GM18519 (cell line): ENCODE measurements around the gene CACNB1.

ENCODE experiments used
- ATAC-seq: cut with Tn5 transposase; IDR thresholded peaks from one replicate; pipeline ENCODE4 v1.9.1; 2021; ENCODE audit warnings: mild to moderate bottlenecking, moderate library complexity; ENCODE audit not compliant: unreplicated experiment, low FRiP score

Gene CACNB1

DNA sequence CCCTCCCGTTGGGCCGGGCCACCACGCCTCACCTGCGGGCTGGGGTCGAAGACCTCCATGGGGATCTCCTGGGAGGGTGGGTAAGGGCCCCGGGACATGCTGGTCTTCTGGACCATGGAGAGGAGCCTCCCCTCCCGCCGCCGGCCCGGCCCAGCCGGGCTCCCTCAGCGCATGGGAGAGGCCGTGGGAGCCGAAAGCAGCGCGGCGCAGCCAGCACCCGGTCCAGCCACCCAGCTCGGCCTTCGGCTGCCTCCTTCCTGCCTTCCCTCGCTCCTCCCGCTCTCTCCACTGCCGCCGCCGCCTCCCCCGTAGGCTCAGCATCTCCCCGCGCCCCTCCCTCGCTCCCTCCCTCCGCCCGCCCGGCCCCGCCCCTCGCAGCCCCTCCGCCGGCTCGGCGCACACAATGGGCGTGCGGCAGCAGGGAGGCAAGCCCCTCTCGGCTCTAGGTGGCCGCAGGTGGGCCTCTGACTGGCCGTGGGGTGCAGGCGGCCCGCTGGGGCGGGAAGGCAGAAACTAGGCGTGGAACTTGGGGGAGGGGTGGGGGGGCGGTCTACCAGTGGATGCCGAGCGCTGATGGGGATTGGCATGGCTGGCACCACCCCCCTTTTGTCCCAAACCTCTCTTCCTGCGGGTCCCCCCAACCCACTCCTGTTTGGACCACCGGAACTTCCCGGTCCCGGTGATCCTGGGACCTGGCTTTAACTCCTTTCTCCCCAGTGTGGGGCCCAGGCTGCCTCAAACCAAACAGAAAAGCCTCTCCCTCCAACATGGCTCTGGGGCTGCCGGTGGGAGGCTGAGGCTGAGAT is at the start of gene CACNB1:
Gene CACNB1, minus strand, starts transcription at position 290 of the 806 bp plus-strand sequence. Its CDS starts 174 bp downstream, at position 116.
- no peak for ATAC-seq

- no peak for ATAC-seq
Measured at GRCh38 chr17:39246274-39246673, 48.8 kb upstream of the CACNB1 start.

DNA sequence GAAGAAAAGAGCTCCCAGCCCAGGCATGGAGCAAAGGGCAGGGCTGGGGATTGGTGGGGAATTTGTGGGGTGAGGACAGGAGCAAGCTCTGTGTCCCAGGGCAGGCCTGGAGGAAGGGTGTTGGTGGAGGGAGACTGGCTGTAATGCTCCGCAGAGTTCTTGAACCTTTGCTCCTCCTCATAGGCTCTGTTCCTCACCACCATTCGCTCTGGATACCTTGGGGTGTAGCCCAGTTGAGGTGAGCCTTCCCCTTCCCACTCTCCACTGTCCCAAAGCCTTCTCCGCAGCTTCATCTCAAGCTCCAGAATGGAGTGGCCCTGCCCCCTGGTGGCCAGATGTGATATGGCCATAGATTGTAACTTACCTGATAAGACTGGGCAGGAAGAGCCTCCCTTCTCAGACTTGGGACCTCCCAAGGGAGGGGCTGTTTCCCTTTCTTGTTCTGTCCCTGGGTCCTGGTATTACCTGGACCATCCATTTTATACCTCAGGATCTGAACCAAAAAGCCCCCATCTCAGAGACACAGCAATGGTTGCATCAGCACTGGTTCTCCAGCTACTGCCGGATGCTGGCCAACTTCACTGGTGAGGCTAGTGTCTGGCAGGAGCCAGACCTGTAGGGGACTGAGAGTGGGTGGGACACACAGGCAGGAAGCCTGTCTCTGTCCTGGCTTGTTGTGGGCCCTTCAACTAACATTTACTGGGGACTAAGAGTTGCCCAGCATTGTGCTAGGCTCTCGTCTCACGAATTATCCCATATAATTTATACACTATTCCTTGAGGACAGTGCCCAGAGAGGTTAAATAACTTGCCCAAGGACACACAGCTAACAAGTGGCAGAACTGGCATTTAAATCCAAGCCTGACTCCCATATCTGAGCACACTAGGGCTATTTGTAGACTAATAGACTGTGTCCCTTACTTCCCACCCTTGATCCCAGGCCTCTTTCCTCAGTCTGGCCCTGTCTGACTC is 47.4 kb upstream of the CACNB1 start:
- no peak for ATAC-seq

GRCh38 chr17:39244016-39244599 is 46.6 kb upstream of the CACNB1 start:
- no peak for ATAC-seq

DNA sequence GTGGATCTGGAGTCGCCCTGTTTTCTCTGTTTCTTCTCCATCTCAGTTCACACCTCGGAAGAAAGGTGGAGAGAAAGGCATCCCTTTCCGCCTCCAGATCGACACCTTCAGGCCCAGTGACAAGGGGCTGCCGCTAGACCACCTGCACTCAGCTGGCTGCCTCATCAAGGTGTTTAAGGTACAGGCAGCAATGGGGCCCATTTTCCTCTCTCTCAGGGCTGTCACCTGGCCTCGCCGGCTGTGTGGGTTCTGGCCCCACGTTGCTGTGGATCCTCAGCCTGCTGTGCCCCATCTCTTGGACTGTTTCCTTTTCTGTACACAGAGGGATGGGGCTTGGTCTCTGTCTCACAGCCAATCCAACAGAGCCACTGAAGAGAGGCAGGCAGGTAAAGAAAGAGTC is 45.7 kb upstream of the CACNB1 start:
- ATAC-seq = no peak

DNA sequence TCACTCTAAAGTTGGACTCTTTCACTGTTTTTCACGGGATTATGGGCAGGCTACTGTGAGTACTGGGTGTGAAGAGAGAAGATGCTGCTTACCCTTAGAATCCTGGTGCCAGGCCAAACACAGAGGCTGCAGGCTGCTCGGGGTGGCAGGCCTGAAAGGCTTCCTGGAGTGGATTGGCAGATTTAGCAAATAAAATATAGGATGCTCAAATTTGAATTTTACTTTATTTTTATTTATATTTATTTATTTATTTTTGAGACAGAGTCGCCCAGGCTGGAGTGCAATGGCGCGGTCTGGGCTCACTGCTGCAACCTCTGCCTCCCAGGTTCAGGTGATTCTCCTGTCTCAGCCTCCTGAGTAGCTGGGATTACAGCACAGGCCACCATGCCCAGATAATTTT is 43.2 kb upstream of the CACNB1 start:
- ATAC-seq = no peak

DNA sequence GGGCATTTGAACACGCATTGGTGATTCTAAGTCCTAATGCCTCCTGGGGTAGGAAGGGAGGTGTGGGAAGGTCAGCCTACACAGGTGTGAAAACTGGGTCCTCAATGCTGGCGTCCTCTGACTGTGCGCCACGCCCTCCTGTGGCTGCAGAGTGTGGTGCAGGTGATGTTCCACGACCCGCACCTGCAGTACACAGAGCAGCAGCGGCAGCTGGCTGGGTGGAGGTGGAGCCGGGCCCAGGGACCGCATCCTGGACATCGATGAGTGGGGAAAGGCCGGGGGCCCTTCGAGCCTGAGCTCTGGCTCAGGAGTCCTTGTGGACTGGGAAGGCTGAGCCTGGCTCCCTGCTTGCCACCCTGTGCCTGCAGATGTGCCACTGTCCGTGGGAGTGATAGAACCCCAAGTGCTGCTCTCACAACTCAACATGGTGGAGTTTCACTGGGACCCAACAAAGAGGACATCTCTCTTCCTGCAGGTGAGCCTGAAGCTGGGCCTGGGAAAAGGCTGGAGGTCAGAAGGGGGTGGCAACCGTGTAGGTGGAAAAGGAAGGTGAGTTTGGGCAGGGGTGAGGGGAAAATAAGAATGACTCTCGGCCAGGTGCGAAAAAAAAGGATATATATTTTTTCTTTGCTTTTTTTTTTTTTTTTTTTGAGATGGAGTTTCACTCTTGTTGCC is 42.3 kb upstream of the CACNB1 start:
- ATAC-seq = no peak

GRCh38 chr17:39238311-39238972 is 41.0 kb upstream of the CACNB1 start:
- no peak for ATAC-seq

- no peak for ATAC-seq
Measured at GRCh38 chr17:39237586-39237985, 40.1 kb upstream of the CACNB1 start.

- ATAC-seq = no peak
Measured at GRCh38 chr17:39236981-39237441, 39.5 kb upstream of the CACNB1 start.

- no peak for ATAC-seq
Measured at GRCh38 chr17:39236450-39236927, 39.0 kb upstream of the CACNB1 start.

GRCh38 chr17:39235555-39236449 is 38.3 kb upstream of the CACNB1 start:
- ATAC-seq = no peak

GRCh38 chr17:39231591-39232551 is 34.4 kb upstream of the CACNB1 start:
- no peak for ATAC-seq

DNA sequence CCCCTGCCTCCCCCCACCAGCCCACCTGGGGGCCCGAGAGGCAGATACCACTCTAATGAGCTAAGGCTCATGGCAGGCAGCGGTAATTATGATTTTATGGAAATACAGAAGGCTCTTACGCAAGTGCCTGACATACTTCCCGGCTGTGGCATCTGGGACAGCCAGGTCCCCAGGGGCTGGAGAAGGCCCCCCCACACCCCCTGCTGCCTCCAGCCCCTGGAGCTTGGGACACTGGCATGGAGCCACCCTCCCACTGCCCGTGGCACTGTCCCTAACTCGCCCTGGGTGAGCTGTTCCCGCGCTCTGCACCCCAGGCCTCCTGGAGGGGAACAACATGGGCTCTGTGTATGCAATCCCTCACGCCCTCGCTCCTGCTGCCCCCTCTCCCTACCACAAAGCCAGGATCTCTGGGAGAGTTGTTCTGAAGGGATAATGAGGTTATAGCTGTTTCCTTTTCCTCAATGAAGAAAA is 33.7 kb upstream of the CACNB1 start:
- no peak for ATAC-seq

DNA sequence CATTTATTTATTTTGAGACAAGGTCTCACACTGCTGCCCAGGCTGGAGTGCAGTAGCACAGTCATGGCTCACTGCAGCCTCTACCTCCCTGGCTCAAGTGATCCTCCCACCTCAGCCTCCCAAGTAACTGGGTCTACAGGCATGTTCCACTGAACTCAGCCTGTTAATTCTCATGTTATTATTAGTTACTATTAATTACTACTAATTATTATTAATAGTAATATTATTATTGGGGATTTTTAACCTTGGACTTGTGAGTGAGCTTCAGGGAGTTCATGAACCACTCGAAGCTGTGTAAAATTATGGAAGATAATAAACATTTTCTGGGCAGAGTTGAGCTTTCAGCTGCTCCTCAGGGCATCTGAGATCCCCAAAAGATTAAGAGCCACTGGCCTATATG is 32.9 kb upstream of the CACNB1 start:
- no peak for ATAC-seq

DNA sequence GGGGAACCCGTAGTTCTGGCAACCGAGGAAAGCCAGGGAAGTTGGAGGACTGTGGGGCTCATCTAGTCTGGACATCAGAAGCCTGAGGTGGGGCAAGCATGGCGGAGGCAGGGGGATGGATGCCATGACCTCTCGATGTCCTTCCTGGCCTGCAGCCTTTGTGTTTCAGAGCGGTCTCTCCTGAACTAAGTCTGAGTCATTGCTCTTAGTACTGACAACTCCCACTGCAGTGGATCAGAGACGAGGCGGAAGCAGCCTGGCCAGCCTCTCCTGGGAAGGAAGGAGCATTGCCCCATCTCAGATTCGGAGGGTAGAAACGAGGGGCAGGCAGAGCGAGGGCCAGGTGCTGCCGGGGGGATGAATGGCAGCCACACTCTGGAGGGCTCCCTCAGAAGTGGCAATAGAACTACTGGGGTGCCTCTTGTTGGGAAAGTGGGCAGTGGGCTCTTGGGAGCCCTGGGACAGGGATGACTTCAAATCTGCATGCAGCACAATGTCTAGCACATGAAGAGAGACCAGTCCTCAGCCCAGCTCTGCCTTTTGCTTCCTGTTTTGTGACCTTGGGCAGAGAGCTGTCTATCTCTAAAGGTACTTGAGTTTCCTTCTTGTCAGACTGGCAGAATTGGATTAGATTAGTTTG is 31.9 kb upstream of the CACNB1 start:
- no peak for ATAC-seq

- ATAC-seq = no peak
Measured at GRCh38 chr17:39227364-39227919, 30.0 kb upstream of the CACNB1 start.
